ENCODE measurements around the gene RPH3AL.

The RPH3AL gene, protein sequence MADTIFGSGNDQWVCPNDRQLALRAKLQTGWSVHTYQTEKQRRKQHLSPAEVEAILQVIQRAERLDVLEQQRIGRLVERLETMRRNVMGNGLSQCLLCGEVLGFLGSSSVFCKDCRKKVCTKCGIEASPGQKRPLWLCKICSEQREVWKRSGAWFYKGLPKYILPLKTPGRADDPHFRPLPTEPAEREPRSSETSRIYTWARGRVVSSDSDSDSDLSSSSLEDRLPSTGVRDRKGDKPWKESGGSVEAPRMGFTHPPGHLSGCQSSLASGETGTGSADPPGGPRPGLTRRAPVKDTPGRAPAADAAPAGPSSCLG

DNA sequence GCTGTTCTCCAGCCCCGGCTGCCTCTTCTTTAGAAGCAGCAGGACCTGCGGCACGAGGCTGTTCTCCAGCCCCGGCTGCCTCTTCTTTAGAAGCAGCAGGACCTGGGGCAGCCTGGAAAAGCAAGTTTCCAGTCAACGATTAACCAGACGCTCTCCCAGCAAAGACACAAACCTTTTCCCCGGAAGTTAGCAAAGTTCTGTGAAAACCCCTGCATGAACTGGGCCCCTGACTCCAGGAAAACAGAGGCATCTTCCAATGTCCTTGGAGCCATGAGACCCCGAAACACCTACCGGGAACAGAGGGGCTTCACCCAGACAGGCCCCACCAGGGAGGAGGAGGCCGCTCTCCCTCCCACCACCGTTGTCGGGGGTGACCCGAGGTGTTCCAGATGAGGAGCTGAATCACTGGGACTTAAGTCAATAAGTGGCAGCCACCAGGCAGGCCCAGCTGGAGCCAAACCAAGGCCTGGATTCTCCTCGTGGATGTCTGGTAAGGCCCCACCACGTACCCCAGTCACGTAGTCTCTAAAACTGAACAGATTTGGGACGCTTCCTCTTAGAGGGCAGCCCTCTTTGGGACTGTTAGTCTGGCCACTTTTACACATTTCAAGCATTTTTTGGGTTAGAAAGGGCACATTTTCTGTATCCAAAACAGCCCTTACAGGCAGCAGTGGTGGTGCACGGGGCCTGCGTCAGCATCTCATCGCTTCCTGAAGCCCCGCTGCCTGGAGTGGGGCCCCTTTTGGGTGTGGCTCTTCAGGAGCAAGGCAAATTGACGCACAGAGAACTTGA is at the start of gene RPH3AL:
Gene RPH3AL, minus strand, starts transcription at position 387 of the 792 bp plus-strand sequence. CDS start 25,264 bp downstream, outside the sequence.
- no peak for DNase-seq (ENCODE audit: low read depth in 2 of 2)

DNA sequence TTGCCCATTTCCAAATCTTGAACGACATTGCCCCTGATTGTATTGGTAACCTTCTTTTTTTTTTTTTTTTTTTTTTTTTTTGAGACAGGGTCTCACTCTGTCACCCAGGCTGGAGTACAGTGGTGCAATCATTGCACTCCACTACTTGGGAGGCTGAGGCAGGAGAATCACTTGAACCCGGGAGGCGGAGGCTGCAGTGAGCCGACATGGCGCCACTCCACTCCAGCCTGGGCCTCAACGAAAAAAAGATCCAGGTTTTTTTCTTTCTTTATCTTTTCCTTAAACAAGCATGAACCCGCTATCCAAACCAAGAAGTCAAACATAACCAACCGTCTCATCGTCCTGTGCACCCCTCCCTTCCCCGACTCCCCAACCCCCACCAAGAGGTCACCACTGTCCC is 47.6 kb upstream of the RPH3AL start:
- DNase-seq (ENCODE audit: low read depth in 2 of 2) = no peak

DNA sequence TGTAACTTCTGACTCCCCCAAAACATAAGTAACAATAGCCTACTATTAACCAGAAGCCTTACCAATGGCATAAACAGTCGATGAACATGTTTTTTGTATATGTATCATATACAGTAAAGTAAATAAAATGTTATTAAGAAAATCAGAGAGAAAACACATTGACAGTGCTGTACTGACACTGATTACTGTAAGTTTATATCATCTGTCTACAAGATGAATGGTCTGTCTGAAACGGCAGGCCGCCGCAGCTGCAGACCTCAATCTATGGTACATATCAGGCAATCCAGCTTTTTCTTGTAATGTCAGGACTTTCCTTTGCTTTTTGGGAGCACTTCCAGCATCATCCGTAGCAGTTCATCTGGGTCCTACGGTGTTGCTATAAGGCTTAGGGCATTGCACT is 44.2 kb upstream of the RPH3AL start:
- DNase-seq (ENCODE audit: low read depth in 2 of 2) = no peak

DNA sequence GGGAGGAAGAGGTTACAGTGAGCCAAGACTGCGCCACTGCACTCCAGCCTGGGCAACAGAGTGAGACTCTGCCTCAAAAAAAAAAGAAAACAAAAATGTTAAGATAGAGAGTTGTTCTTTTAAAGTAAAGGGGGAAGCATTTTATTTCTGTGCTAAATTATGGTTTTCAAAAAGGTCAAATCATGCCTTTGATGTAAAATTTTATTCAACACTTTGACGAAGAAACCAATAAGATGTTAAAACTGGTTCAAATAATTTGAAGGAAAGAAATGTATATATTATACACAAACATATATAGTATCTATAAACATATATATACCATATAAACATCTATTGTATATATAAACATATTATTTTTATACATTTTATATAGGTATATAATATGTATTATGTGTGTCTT is 43.4 kb upstream of the RPH3AL start:
- no peak for DNase-seq (ENCODE audit: low read depth in 2 of 2)

DNA sequence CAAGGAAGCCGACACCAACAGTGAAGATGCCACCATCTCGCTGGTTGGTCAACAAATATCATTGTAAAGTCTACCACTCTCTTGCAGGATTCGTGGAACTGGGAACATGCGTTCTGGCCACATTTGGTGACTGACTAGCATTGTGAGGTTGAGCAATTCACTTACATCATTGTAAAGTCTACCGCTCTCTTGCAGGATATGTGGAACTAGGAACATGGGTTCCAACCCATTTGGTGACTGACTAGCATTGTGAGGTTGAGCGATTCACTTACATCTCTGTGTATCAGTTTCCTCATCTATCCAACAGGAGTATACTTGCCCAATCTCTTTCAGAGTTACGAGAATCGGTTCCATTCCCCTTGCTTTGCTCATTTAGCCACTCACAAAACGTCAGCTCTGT is 42.6 kb upstream of the RPH3AL start:
- no peak for DNase-seq (ENCODE audit: low read depth in 2 of 2)

DNA sequence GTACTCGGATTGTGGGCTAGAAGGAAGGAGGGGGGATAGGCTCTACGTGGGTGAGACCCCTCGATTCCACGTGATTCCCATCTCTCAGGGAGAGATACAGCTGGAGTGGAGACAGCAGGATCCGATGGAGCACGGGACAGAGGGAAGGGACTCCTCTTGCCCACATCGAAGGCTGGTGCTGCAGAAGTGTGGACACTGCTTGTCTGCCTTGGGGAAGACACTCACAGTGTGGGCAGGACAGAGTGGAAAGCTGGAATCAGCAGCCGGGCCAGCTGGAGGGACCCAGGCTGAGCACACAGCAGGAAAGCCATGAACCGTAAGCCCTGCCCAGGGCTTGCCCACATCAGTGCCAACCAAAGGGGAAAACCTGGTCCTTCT is 42.1 kb upstream of the RPH3AL start:
- no peak for DNase-seq (ENCODE audit: low read depth in 2 of 2)

DNA sequence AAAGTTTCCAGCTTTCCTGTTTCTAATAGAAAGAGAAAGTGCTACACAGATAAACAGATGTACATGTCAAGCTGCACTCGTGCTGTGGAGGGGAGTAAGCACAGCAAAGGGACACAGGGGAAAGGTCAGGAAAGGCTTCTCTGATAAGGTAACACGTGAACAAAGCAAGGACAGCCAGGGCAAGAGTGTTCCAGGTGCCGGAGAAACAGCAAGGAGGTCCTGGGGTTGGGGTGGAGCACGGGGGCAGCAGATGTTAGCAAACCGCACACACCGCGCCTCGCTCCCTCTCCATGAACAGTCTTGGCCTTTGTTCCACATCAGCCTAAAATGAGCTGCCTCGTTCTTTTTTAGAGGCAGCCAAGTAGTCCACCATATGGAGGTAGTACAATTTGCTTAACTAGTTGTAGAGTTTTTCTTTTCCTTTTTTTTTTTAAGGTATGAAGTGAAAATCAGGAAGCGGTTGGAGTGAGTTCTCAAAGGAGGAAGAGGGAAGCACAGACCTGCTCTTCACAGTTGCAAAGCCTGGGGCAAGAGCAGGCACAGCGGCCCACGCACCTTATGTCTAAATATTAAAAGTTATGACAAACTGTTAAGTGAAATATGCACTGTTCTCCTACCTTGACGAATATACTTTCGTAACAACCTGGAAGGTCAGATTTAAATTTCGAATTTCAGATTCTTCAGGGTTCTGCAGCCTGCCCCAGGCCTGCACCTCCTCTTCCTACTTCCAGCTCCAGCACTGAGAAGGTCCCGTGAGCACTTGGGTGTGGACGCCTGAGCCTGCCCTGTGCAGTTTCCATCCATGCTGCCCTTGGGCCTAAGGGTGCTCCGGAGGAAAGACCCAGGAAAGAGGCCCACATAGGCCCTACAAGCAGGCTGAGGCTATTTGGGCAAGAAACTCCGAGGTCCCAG is 41.5 kb upstream of the RPH3AL start:
- DNase-seq (ENCODE audit: low read depth in 2 of 2) = no peak

DNA sequence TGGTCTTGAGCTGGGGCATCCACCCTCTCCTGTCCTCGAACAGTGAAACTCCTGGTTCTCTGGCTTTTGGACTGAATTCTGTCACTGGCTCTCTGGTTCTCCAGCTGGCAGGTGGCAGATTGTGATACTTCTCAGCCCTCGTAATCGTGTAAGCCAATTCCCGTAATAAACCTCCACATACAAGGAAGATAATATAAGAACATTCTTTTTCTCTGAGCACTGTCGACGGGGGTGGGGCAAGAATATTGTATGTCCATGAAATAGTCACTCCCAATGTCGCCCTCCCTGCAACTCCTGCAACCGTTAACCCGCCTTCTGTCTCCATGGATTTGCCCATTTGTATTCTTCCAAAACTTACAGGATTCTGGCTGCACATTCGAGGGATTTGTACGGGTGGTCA is 39.2 kb upstream of the RPH3AL start:
- DNase-seq (ENCODE audit: low read depth in 2 of 2) = no peak

DNA sequence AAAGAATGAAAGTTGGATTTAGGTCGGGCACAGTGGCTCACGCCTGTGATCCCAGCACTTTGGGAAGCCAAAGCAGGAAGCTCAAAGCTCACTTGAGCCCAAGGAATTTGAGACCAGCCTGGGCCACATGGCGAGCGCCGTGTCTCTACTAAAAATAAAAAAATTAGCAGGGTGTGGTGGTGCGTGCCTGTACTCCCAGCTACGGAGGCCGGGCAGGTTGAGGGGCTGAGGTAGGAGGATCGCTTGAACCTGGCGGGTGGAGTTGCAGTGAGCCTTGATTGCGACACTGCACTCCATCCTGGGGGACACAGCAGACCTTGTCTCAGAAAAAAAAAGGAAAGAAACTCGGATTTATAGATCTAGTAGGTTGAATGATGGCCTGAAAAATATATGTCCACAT is 37.4 kb upstream of the RPH3AL start:
- DNase-seq (ENCODE audit: low read depth in 2 of 2) = no peak

DNA sequence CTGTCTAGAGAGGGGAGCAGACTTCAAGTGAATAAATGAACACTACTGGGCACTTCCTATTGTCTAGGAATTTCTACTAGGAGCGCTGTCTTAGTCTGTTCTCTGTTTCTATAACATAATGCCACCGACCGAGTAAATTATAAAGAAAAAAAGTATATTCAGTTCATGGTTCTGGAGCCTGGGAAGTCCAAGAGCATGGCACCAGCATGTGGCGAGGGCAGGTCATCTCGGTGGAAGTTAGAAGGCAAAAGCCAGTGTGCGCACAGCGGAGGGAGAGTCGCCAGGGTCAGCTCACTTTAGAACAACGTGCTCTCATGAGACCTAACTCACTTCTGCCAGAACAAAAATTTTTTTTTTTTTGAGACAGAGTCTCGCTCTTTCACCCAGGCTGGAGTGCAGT is 35.5 kb upstream of the RPH3AL start:
- DNase-seq (ENCODE audit: low read depth in 2 of 2) = no peak

DNA sequence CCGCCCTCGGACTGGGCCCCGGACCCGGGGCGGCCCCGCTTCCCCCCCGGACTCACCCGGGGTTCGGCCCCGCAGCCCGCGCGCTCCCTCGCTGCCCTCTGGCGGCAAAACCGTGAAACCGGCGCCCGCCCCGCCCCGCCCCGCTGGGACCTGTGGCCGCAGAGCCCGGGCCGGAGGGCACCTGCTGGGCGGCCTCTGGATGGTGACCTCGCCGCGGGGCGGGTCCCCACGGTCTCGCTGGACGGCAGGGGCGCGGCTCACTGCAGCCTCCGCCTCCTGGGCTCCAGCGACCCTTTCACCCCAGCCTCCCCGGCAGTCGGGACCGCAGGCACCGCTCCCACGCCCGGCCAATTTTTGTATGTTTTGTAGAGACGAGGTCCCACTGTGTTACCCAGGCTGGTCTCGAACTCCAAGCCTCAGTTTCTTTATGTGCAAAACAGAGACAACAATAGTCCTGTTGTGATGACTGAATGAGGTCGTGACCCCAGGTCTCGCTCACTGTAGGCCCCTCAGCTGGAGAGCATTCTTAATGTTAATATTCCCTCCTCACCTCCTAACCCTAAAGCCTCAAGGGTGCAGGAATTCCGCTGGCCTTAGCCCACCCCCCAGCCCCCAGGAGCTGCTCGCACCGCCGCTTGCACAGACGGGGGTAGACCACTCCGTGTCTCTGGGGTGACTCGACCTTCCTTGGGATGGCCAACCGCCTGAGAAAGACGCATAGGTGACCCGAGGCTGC is 33.7 kb upstream of the RPH3AL start:
- DNase-seq (ENCODE audit: low read depth in 2 of 2) = no peak

DNA sequence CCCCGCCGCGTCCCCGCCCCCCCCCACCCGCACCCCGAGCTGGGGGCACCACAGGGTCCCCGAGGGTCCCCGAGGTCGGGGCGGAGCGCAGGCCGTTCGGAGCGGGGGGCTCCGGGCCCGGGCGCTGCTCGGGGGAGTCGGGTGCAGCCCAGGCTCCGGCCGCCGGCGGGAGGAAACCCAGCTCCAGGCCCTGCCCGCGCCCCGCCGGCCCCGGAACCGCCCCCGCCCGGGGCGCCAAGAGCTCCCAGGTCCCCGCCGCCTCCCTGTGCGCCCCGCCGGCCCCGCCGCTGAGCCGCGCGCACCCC is 33.2 kb upstream of the RPH3AL start:
- no peak for DNase-seq (ENCODE audit: low read depth in 2 of 2)

DNA sequence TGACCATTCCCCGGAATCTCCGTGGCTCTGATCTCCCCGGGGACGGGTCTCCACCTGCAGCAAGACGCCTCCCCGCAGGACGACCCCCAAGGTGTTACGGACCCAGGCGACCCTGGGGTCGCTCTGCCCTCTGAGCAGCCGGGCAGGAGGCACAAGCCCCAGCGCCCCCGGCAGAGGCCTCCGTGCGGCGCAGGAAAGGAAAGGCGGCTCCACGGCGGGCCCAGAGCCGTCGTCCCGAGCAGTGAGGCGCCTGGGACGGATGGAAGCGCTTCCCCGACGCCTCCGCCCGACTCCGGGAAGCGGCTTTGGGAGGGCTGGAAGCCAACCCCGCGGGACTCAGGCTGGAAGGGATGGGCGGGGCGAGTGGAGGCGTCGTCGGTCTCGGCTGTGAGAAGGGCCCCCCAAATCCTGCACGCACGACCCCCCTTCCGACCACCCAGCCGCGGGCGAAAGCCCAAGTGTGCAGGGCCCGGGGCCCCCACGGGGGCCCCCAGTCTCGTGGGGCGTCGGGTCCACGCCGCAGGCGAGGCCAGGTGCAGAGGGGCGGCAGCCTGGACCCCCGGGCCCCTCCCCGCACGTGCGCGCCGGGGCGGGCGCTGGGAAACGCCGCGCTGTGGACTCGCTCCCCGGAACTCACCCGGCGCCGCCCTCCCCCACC is 32.7 kb upstream of the RPH3AL start:
- DNase-seq (ENCODE audit: low read depth in 2 of 2) = no peak

DNA sequence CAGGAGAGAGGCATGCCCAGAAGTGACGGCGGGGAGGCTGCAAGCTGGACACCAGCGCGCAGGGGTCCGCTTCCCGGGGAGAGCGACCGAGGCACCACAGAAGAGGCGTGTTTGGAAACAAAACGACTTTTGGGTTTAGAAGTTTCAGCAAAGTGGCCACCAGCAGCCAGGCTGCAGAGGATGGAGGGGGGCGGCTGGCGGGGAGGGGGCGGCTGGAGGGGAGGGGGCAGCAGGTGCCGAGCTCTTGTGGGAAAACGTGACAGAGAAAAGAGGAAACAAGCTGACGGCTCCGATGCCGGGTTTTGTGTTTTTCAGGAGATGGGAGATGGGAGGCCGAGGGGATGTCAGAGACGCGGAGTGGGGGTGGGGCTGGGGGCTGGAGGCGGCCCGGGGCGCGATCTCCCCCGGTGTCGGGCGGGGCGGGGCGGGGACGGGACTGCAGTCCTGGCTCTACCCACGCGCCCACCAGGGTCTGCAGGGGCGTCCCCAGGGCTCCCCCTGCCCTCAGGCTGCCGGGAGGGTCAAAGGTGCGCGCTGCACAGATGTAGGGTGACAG is 32.1 kb upstream of the RPH3AL start:
- DNase-seq (ENCODE audit: low read depth in 2 of 2) = no peak

DNA sequence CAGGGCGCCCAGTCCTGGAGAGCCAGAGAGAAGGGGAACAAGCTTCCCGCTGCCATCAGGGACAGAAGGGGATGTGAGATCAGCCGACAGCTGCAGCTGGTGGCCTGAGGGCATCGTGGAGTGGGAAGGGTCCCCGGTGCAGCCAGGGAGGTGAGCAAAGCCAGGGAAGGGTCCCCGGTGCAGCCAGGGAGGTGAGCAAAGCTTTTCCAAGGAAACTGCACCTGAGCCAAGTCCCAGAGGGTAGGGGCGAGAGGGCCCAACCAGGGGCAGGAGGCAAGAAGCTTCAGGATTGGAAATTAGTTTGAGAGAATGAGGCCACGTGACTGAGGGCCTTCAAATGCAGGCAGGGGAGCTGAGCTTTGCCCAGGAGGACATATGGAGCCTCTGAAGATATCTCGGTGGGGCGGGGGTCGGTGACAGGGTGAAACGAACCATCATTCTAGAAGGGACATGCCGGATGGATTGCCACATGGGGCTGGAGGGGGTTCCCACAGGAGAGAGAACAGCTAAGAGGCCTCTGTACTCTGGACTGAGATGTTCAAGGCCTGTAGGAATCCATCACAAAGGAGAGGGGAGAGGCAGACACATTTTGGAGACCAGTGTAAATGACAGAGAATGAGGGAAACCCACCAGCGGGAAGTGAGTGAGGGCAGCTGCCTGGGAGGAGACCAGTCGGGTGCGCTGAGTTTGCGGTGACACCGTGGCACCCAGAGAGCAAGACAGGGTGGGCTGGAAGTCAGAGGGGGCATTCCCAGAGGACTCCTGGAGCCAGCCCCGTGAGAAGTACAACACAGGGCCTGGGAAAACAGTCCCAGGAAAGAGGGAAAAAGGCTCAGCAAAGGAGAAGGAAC is 31.4 kb upstream of the RPH3AL start:
- no peak for DNase-seq (ENCODE audit: low read depth in 2 of 2)

DNA sequence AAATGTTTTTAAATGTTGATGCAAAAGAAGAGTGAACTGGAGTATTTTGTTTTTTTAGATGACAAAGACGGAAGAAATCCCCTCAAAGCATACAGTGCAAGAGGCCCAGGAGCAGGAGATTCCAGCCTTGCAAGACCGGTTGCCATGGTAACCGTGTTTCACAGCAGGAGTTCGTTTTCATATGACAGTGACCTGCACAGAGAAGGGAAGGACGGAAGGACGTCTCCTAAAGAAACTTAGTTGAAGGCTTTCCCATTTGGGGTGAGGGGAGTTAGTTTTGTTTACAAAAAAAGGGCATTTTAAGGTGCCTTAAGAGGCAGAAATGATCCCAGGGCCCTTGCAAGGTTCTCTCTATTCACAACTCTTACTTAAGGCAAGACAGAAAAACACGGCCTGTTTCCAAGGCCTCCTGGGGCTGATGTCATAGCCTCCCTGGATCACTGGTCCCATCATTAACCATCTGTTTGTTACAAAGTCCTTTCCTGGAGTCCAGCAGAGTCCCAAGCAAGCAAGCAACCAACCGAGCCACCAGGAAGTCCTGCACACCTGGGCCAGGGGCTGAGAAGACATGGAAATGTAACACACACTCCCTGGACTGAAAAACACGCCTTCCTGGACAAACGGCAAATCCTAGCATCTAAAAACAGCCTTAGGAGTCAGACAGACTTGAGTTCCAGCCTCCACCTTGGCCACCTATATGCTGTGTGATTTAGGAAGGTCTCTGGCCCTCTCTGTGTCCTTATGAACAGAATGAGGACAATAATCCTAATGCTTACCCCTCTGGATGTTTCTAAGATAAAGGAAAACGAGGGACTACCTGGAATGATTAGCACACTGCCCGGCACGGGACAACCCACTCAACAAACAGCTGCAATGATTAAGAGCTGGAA is 30.3 kb upstream of the RPH3AL start:
- peak in 1 of 2 experiments; percentile 24 for DNase-seq (ENCODE audit: low read depth in 2 of 2)

DNA sequence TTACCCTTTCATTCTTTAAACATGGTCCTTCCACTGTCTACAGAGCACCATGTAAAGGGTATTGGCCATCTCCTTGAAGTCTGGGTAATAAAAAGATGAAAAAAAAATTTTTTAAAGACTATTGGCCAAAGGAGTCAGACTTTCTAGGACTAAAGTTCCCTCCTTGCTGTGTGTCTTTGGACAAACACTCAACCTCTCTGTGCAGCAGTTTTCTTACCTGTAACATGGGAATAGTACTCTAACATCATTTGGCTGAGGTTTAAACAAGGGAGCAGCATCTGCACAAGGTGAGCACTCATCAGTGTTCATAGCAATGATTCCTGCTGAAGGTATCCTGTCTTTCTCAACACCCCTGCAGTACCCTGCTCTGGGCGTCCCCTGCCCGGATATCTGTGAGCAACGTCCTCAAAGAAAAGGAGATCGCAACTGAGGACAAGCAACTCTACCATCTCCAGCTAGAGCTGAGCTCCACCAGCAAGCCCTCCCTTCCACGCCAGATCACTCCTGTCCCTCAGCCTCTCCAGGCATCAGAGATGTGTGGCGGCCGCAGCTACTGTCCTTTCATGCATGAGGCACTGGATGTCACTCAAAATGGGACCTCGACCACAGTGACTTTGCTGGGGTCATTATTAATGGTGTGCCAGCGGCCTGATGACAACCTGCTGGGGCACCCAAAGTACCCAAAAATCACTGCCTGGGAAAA is 29.5 kb upstream of the RPH3AL start:
- DNase-seq (ENCODE audit: low read depth in 2 of 2) = no peak

DNA sequence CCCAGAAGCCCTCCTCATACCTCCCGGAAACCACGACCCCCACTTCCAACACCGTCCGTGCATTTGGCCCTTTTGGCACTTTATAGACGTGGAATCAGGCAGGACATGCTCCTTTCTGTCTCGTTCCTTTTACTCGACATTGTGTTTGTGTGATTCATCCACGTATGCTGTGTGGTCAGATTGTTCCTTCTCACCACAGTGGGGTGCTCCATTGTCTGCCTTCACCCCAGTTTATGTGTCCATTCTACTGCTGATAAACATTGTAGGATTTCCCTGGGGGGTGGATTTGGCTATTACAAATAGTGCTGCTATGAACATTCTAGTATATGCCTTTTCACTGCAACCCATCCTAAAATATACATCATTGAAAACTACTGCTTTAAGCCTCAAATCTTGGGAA is 28.9 kb upstream of the RPH3AL start:
- DNase-seq (ENCODE audit: low read depth in 2 of 2) = no peak

All from fibroblast of skin of left quadriceps (primary cell).